OCI-M1 (cell line): ENCODE measurements around the gene ID1.
"Not testable (repeated sequence)": the region's sequence is repeated elsewhere in the genome, so short reads cannot be mapped to it uniquely, and the experiment has no call there.

Source experiments
- DNase-seq: peaks from one replicate; lab custom pipeline; 2025; lab: John Stamatoyannopoulos, UW

ID1 gene

GRCh38 chr20:31637660-31638059 is 32.6 kb downstream of the ID1 start, which contains the start of gene COX4I2:
COX4I2 (plus strand) TSS chr20:31637912; CDS start chr20:31639018, 1,106 bp downstream.
- DNase-seq, result no peak

- DNase-seq, result no peak
Observed at GRCh38 chr20:31638317-31638716, 33.2 kb downstream of the ID1 start.

- no peak for DNase-seq
Observed at GRCh38 chr20:31638816-31639215, 33.7 kb downstream of the ID1 start.

GRCh38 chr20:31640259-31640658 is 35.2 kb downstream of the ID1 start:
- DNase-seq, result no peak

GRCh38 chr20:31641391-31641790 is 36.3 kb downstream of the ID1 start:
- no peak for DNase-seq

- no peak for DNase-seq
Observed at GRCh38 chr20:31642837-31643236, 37.7 kb downstream of the ID1 start.

- DNase-seq, result no peak
Observed at GRCh38 chr20:31643522-31643921, 38.4 kb downstream of the ID1 start.

- DNase-seq, result no peak
Observed at GRCh38 chr20:31644701-31645100, 39.6 kb downstream of the ID1 start.

- not testable (repeated sequence) for DNase-seq
Observed at GRCh38 chr20:31648104-31648503, 43.0 kb downstream of the ID1 start.

- no peak for DNase-seq
Observed at GRCh38 chr20:31652917-31653396, 47.9 kb downstream of the ID1 start.

GRCh38 chr20:31653561-31653960 is 48.5 kb downstream of the ID1 start:
- no peak for DNase-seq

GRCh38 chr20:31654534-31654933 is 49.4 kb downstream of the ID1 start:
- DNase-seq, result no peak
